Stimulated activated effector memory CD8-positive, alpha-beta T cell treated with anti-CD3 and anti-CD28 coated beads, Interleukin-12 subunit alpha, Interleukin-12 subunit beta, amount 100 ng/mL, for 72 hours (primary cell): ENCODE measurements around the gene RBKS.
"Not testable (repeated sequence)": the region's sequence is repeated elsewhere in the genome, so short reads cannot be mapped to it uniquely, and the experiment has no call there.

Experiments
- ATAC-seq: fragments of 150-1000 bp; cut with Tn5 transposase; 2 replicates; pipeline ENCODE4 v1.10.0; 2021
- DNase-seq, 2 donors: peaks; one replicate each; pipeline ENCODE4 v3.0.0; 2021 to 2022; ENCODE audit warnings: low spot score in 2 of 2
- H3K27ac Mint-ChIP-seq: one replicate; pipeline ENCODE4 v1.8.0; 2022; ENCODE audit warnings: mild to moderate bottlenecking, mixed read lengths
- H3K36me3 Mint-ChIP-seq: one replicate; pipeline ENCODE4 v1.8.0; 2022; ENCODE audit warnings: mild to moderate bottlenecking, mixed read lengths
- H3K4me1 Mint-ChIP-seq: one replicate; pipeline ENCODE4 v1.8.0; 2022; ENCODE audit warnings: mixed read lengths
- H3K4me3 Mint-ChIP-seq: one replicate; pipeline ENCODE4 v1.8.0; 2022; ENCODE audit warnings: mild to moderate bottlenecking, mixed read lengths
- H3K9me3 Mint-ChIP-seq: one replicate; pipeline ENCODE4 v1.8.0; 2022; ENCODE audit warnings: mixed read lengths

RBKS gene

DNA sequence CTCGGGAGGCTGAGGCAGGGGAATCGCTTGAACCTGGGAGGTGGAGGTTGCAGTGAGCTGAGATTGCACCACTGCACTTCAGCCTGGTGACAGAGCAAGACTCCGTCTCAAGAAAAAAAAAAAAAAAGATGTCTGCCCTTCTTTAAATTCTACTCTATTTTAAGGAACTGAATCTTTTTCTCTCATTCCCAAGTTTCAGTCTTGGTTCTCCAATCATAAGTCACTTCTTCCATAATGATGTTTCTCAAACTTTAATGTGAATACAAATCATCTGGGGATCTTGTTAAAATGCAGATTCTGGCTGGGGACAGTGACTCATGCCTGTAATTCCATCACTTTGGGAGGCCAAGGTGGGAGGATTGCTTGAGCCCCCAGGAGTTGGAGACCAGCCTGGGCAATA is 125.7 kb downstream of the RBKS start:
- not testable (repeated sequence) for DNase-seq, H3K4me3 Mint-ChIP-seq, H3K36me3 Mint-ChIP-seq, H3K9me3 Mint-ChIP-seq, ATAC-seq, H3K27ac Mint-ChIP-seq
- H3K4me1 Mint-ChIP-seq: peaks cover 17% of the 10 kb centered on the region

DNA sequence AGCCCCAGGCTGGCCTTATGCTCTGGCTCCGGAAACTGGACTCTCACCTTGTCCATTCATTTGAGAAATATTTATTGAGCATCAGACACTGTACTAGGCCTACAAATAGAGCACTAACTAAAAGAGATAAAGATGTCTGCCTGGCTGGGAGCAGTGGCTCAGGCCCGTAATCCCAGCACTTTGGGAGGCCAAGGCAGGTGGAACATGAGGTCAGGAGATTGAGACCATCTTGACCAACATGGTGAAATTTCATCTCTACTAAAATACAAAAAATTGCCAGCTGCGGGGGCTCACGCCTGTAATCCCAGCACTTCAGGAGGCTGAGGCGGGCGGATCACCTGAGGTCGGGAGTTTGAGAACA is 126.3 kb downstream of the RBKS start:
- no peak overlapping the region for H3K4me3 Mint-ChIP-seq
- H3K36me3 Mint-ChIP-seq: no peaks in the 10 kb centered on the region
- no peaks in the 10 kb centered on the region for H3K9me3 Mint-ChIP-seq
- DNase-seq: no peak
- ATAC-seq: no peak
- H3K4me1 Mint-ChIP-seq: peaks cover 17% of the 10 kb centered on the region
- H3K27ac Mint-ChIP-seq: no peak overlapping the region

DNA sequence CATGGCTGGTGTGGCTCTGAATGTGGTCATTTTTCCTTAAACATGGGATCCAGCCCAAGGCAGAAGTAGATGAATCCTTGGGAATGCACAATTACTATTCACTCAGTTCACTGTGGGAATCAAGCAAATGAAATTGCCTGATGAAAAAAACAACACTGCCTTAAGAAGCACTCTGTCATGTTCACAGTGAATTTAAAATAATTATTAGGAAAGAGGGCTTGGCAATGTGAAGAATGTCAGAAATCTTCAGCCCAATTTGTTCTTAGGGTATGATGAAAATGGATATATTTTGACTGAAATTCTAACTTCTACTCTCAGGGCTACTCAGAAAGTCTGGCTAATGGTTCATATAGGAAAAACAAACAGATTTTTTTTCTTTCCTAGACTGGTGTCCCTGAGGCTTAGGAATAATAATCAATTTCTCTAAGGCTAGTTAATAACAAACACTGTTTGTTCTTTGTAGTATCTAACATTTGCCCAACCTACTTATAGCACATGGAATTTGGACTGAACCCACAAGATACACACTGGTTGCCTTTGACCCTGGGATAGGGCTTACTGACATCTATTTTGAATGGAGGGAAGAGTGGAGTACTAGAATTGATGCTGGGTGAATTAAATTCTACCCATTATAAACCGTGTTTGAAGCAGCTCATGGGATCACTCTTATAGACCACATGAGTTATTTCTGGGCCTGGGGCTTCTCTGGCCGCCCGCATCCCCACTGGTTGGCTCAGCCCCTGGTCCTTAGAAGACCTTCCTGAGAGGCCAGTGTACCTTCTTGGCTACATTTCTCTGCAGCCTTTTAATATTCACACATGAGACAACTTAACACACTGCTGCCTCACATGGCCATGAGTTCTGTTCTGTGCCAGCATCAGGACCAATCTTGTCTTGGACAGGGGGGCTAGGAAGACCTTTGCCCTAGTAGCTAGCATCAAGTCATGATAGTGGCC is 127.0 kb downstream of the RBKS start:
- Mint-ChIP-seq H3K27ac (no peak overlapping the region), H3K9me3 (no peaks in the 10 kb centered on the region), H3K36me3 (no peaks in the 10 kb centered on the region), H3K4me1 (peaks cover 17% of the 10 kb centered on the region), H3K4me3 (no peak overlapping the region)
- ATAC-seq (no peak), DNase-seq (no peak)

DNA sequence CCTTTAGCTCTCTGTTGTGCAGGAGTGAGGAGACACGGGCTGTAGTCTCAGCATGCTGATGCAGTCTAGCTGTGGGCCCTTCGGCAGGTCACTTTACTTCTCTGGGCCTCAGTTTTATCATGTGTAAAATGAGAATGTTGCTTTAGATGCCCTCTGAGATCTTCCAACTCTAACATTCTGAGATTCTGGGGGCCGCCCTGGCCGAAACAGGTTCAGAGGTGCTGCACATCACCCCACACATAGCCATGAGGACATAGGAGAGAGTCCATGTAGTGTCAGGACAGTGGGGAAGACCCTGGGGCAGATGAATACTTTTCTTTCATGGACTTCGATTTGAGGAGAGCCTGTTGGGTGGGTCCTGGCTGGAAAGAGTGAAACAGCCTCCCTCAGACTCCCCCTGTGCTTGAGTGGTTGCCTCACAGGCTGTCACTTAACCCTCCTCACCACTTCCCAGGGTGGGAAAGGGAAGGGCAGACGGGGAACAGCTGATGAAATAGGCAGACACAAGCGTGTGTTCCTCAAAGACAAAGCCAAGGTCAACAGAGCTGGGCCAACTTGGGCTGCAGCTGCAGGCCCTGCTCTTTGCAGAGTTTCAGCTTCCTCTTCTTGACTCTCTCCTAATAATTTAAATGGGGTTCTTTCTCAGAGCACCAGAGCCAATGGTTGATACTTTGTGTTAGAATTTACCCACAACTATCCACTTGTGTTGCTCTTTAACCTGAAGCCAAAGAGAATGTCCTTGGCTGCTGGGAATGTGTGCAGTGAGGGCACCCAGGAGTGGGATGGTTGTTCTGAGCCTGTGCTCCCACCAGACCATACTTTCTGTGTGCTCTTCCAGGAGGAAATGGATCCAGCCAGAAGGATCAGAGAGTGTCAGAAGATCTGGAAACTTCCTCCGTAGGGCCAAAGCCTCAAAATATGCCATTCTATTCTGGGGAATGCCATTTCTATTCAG is 133.4 kb downstream of the RBKS start:
- DNase-seq (no peak), ATAC-seq (no peak)
- no peaks in the 10 kb centered on the region for H3K36me3 Mint-ChIP-seq
- peaks cover 5% of the 10 kb centered on the region for H3K4me1 Mint-ChIP-seq
- H3K9me3 Mint-ChIP-seq: no peaks in the 10 kb centered on the region
- H3K27ac Mint-ChIP-seq: no peak overlapping the region
- no peak overlapping the region for H3K4me3 Mint-ChIP-seq

DNA sequence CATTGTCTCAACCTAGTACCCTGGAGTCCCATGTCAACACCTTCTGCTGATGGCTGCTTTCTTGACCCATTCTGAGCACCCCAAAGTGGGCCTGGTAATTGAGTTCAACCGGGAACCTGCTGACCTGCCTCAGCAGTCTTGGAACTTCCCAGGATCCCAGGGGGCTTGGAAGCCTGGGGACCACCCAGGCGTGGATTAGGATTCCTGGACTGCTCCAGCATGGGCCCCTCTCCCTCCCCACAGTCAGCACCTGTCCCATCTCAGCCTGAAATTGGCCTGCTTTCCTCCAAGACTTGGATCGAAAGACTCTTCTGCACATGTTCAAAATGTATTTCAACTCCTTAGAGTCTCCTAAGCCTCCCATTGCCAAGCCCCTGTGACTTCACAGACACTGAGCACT is 134.1 kb downstream of the RBKS start:
- no peak overlapping the region for H3K27ac Mint-ChIP-seq
- no peaks in the 10 kb centered on the region for H3K9me3 Mint-ChIP-seq
- H3K4me3 Mint-ChIP-seq: no peak overlapping the region
- ATAC-seq: no peak
- no peaks in the 10 kb centered on the region for H3K36me3 Mint-ChIP-seq
- no peak for DNase-seq
- no peaks in the 10 kb centered on the region for H3K4me1 Mint-ChIP-seq

DNA sequence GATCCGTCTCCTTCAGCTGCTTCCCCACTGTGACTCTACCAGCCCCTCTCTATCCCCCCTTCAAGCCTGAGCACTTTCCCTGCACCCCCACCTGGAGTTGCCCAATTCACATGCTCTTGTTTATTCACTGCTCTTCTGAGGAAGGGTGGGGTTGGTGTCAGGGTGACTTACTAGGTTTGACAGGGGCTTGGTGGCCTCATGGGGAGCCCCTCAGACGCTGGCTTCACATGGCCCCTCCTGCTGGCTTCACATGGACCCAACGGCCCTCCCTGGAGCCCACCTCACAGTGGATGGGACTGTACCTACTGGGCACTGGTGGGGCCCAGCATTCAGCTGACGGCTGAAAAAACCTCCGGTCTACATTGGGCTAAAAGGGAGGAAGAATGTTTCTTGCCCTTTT is 135.4 kb downstream of the RBKS start:
- DNase-seq (no peak), ATAC-seq (no peak)
- H3K27ac Mint-ChIP-seq: peak overlapping the region; percentile 54
- H3K4me1 Mint-ChIP-seq: no peaks in the 10 kb centered on the region
- no peak overlapping the region for H3K4me3 Mint-ChIP-seq
- H3K9me3 Mint-ChIP-seq: no peaks in the 10 kb centered on the region
- no peaks in the 10 kb centered on the region for H3K36me3 Mint-ChIP-seq

DNA sequence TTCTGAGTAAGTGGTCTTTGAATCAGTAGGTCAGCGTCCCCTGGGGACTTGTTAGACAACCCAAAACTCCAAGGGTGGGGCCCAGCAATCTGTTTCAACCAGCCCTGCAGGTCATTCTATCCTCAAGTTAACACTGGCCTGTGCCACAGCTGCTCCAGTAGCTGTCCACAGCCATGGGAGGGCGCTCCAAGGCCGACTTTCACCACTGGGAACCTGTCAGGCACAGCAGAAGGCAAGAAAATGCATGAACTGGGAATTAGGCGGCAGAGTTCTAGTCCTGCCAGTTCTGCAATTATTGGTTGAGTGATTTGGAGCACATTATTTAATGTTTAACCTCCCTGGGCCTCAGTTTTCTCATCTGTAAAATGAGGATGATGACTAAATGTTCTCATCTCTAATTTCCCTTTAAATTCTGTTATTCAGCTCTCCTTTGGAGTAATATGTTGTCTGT is 136.0 kb downstream of the RBKS start:
- H3K36me3 Mint-ChIP-seq: no peaks in the 10 kb centered on the region
- DNase-seq (peak; percentile 77 to 89), ATAC-seq (peak; percentile 93)
- H3K9me3 Mint-ChIP-seq: no peaks in the 10 kb centered on the region
- H3K4me3 Mint-ChIP-seq: no peak overlapping the region
- peak overlapping the region; percentile 54 for H3K27ac Mint-ChIP-seq
- H3K4me1 Mint-ChIP-seq: no peaks in the 10 kb centered on the region

DNA sequence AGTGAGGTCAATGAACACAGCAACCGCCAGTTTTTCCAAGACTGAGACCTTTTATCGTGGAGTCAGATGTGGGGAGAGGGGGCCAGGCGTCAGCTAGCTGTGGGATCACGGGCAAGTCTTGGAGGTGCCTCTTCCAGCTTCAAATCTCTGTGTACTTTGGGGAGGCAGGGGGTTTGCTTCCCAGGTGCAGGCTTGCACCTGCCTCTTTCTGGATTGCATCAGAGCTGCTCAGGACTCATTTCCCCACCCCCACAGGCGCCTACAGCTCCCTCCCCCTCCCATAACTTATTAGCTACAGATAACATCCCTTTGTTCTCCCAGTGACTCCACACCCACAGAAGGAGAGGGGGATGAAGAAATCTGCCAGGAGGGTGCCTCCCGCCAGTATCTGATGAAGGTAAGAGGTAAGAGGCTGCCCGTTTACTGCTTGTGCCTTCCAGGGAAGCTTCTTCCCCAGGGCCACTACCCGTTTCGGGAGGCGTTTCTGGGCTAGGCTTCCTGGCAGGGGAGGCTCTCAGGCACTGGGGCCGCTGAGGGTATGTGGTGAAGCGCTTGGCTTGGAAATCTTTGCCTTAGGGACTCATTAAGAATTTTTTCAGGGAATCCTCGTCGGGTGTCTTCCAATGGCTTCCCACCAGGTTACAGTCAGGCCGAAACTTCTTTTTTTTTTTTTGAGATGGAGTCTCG is 137.5 kb downstream of the RBKS start:
- ATAC-seq (no peak), DNase-seq (no peak)
- H3K4me1 Mint-ChIP-seq: no peaks in the 10 kb centered on the region
- peaks cover 7% of the 10 kb centered on the region for H3K9me3 Mint-ChIP-seq
- H3K4me3 Mint-ChIP-seq: no peak overlapping the region
- H3K36me3 Mint-ChIP-seq: no peaks in the 10 kb centered on the region
- H3K27ac Mint-ChIP-seq: no peak overlapping the region

DNA sequence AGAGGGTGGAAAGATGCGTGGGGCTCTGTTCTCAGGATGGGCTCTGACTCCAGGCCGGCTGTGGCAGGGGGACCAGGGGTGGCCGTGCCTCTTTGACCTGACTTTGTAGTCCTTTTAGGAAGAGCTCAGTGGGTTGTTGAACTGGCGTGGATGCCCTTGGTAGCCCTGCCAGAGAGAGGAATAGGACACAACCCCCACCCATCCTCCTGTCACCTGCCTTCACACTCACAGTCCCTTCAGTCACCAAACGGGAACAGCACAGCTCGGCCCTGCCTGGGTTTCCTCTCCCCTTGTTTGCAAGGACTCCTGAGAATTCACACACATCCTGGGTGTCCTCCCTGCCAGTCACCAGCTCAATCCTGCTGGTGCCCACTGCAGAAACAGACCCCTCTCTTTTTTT is 138.8 kb downstream of the RBKS start:
- no peak for DNase-seq
- Mint-ChIP-seq H3K27ac (no peak overlapping the region), H3K4me3 (no peak overlapping the region), H3K4me1 (no peaks in the 10 kb centered on the region), H3K9me3 (peaks cover 7% of the 10 kb centered on the region), H3K36me3 (no peaks in the 10 kb centered on the region)
- no peak for ATAC-seq

DNA sequence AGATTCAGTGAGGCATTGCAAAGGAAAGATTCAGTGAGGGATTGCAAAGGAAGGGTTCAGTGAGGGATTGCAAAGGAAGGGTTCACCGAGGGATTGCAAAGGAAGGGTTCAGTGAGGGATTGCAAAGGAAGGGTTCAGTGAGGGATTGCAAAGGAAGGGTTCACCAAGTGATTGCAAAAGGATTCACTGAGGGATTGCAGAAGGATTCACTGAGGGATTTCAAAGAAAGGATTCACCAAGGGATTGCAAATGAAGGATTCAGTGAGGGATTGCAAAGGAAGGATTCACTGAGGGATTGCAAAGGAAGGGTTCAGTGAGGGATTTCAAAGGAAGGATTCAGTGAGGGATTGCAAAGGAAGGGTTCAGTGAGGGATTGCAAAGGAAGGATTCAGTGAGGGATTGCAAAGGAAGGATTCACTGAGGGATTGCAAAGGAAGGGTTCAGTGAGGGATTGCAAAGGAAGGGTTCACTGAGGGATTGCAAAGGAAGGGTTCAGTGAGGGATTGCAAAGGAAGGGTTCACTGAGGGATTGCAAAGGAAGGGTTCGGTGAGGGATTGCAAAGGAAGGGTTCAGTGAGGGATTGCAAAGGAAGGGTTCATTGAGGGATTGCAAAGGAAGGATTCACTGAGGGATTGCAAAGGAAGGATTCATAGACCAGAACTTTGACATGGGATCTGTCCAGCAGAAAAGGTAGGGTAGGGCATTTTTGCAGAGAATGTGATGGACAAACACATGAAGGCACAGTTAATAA is 141.2 kb downstream of the RBKS start:
- not testable (repeated sequence) for H3K36me3 Mint-ChIP-seq, H3K9me3 Mint-ChIP-seq, ATAC-seq, DNase-seq, H3K27ac Mint-ChIP-seq, H3K4me3 Mint-ChIP-seq, H3K4me1 Mint-ChIP-seq

DNA sequence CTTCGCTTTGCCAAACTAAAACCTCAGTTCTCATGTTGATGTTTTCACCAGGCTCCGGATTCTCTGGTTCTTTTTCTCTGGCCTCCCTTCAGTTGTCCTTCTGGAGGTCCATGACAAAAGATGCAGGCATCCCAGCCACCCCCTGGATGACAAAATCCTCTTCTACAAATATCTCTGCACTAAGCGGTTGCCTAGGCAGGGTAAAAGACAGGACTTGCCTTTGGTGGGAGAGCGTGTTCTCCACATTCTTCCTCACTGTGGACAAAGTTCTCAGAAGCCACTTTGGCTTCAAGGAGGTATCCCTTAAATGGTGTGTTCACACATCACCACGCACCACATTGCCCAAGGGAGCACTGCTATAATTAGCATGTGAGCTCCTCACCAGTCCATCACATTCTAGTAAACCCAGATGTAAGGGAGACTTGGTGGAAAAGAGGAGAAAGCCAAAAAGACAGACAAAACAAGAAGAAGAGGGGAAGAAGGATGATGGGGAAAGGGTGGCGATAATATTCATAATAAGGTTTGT is 142.3 kb downstream of the RBKS start:
- peaks cover 7% of the 10 kb centered on the region for H3K9me3 Mint-ChIP-seq
- H3K27ac Mint-ChIP-seq: no peak overlapping the region
- no peak overlapping the region for H3K4me3 Mint-ChIP-seq
- no peak for ATAC-seq
- DNase-seq: no peak
- H3K36me3 Mint-ChIP-seq: no peaks in the 10 kb centered on the region
- no peaks in the 10 kb centered on the region for H3K4me1 Mint-ChIP-seq

DNA sequence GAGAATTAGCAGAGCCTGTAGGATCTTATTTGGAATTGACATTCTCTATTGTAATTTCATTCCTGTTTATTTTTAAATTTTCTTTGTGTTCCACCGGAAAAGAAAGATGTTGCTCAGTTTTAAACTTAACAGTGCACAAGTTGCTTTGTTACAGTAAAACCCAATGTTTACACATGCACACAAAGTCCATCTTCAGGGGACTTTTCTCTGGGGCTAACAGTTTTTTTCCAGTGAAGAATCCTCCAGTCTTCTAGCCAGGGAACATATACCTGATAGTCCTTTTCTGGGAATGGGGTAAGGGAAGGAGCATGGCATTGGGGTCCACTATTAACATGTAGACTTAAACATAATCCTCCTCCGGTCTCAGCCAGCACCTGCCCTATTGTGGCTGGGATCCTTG is 143.9 kb downstream of the RBKS start:
- Mint-ChIP-seq H3K4me1 (no peaks in the 10 kb centered on the region), H3K9me3 (peaks cover 7% of the 10 kb centered on the region), H3K4me3 (no peak overlapping the region), H3K27ac (no peak overlapping the region), H3K36me3 (no peaks in the 10 kb centered on the region)
- no peak for ATAC-seq
- no peak for DNase-seq

DNA sequence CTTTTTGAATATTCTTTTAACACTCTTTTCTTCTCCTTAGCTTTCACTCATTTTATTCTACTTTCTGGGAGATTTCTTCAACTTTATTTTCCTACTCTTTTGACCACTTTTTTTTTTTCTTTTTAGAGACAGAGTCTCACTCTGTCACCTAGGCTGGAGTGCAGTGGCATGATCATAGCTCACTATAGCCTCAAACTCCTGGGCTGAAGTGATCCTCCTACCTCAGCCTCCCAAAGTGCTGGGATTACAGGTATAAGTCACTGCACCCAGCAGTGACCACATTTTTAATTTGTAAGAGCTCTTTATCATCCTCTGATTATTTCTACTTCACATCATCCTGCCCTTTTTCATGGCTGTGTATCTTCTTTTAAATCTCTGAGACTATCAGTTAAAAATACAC is 144.7 kb downstream of the RBKS start:
- not testable (repeated sequence) for ATAC-seq, H3K36me3 Mint-ChIP-seq, H3K4me1 Mint-ChIP-seq, H3K4me3 Mint-ChIP-seq, DNase-seq, H3K27ac Mint-ChIP-seq, H3K9me3 Mint-ChIP-seq

DNA sequence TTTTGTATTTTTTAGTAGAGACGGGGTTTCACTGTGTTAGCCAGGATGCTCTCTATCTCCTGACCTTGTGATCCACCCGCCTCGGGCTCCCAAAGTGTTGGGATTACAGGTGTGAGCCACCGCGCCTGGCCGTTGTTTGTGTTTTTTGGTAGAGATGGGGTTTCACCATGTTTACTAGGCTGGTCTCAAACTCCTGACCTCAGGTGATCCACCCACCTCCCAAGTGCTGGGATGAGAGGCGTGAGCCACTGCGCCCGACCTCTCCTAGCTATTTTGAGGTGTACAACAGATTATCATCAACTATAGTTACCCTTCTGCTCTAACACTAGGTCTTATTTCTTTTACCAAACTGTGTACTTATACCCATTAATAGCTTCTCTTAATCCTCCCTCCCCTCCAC is 147.6 kb downstream of the RBKS start:
- Mint-ChIP-seq H3K4me3 (no peak overlapping the region), H3K4me1 (no peaks in the 10 kb centered on the region), H3K9me3 (no peaks in the 10 kb centered on the region), H3K27ac (no peak overlapping the region), H3K36me3 (no peaks in the 10 kb centered on the region)
- DNase-seq (no peak), ATAC-seq (no peak)
